Activated CD4-positive, alpha-beta T cell treated with anti-CD3 and anti-CD28 coated beads, Interleukin-2, amount 50 U/mL, for 4 hours (primary cell): ENCODE measurements around the gene KIF1B.
"Not testable (repeated sequence)": the region's sequence is repeated elsewhere in the genome, so short reads cannot be mapped to it uniquely, and the experiment has no call there.

ENCODE experiments used
- DNase-seq, 2 experiments: peaks; one replicate each; pipeline ENCODE4 v3.0.0-alpha.2; 2020

Gene KIF1B

GRCh38 chr1:10339815-10340214 is 129.4 kb downstream of the KIF1B start:
- no peak for DNase-seq

DNA sequence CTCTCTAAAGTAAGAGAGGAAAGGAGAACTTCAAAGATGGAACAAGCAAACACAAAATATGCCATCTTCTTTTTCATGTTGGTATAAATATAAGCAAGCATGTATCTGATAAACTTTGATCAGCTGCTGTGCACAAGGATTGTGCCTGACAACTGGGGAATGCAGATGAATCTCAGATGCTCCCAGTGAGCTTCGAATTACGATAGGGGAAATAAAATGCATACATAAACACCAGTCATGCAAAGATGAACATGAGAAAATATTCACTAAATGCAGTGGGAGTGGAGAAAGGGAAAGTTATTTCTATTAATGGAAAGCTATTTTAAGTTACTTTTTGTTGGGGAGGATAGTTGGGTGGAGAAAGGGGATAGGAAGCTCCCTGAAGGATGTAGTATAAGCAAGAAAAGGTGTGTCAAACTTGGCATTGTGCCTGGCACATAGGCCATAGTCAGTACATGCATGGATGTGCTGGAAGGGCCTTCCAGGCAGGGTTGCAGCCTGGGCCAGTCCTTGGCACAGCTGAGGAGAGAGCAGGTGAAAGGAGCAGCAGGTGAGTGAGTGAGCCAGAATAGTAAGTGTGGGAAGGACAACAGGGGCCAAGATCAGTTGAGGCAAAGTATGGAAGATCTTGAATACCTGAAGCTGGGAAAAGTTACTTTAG is 130.7 kb downstream of the KIF1B start:
- DNase-seq = no peak

DNA sequence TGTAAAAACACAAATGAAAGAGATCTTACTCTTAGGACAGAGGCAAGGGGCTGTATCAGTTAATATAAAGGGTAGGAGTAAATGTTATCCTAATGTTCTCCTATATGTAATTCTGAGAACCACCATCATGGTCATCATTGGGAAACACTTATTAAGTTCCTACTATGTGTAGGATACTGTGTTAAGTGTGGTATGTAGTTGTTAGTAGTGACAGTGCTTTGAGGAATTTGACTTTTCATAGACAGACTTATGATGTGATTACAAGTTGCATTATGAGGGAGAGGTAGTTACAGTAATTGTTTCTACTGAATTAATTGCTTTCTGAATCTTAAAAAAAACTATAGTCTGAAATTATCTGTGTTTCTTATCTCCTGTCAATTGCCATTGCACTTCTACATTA is 136.7 kb downstream of the KIF1B start:
- no peak for DNase-seq

- no peak for DNase-seq
These were observed 142.9 kb downstream of the KIF1B start for GRCh38 chr1:10353282-10353681.

- DNase-seq = no peak
These were observed 143.3 kb downstream of the KIF1B start for GRCh38 chr1:10353693-10354092.

DNA sequence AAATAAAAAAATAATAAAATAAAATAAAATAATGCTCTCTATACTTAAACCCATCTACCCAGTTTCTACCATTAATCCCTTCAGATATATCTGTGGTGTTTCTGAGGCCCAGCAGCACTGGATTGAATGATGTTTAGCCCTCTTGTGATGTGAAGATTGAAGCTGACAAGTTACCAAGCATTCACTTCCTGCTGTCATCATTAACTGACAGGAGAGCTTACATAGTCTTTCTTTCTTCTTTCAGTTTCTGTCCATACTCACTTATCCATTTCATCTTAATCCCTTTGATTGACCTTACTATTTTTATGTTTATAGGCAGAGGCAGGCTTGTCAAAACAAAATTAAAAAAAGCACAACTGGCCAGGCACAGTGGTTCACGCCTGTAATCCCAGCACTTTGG is 149.7 kb downstream of the KIF1B start:
- DNase-seq = no peak

- no peak for DNase-seq
These were observed 151.1 kb downstream of the KIF1B start for GRCh38 chr1:10361515-10361914.

GRCh38 chr1:10368194-10368593 is 157.8 kb downstream of the KIF1B start:
- no peak for DNase-seq

DNA sequence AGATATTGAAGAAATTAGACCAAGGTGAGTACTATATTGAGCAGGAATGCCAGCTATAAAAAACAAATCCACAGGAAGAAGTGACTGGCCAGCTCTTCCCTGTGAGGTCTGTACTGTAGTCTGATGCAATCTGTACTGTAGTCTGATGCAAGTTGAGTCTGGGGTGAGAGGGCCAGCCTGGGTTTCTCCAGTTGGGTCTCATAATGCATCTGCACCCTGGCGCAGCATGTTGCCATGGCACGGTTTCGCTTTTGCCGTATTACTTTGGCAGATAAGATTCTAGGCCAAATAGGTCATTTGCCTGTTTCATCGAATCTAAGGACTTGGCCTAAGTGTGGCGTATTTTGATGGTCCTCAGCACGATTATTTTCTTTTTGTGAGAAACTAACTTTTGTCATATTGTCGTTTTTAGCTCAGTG is 164.1 kb downstream of the KIF1B start:
- no peak for DNase-seq

- DNase-seq = not testable (repeated sequence)
These were observed 167.1 kb downstream of the KIF1B start for GRCh38 chr1:10377365-10378029.

- no peak for DNase-seq
These were observed 167.9 kb downstream of the KIF1B start for GRCh38 chr1:10378081-10378841.

DNA sequence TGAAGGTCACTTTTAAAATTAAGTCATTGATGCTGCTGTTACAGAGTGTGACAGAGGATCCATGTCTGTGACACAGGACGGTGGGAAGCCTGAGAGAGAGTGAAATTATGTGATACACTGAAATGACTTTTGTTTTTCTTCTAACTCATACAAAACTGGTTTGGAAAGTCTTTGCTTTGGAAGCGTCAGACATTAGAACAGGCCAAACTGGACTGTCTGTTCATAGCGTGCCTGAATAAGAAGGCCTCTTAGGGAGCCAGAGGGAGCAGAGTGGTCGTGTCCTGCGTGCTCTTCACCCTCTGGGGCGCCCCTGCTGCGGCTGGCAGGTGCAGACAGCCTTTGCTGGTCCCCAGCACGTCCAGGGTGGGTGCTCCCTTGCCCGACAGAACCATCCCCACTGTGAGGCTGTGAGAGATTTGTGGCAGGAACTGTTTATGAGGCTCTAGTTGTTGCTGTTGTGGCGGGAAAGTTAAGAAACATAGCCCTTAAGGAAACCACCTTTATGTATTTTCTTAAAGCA is 168.8 kb downstream of the KIF1B start:
- DNase-seq = no peak

DNA sequence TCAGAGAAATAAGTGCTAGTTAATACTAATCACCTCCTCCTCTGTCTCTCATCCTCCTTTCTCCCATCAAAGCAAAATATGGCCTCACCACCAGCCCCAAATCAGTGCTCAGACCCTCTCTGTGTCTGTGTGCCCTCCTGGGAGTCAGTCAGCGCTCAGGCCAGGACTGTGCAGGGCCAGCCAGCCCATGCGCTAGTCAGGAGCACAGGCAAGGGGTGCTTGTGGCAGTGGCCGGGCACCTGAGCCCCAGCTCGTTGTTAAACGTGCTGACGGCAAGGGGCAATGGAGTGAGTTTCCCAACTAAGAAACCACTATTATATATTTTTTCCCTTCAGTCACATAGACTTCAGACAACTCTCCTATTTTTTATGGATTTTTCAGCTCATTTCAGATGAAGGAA is 169.3 kb downstream of the KIF1B start:
- DNase-seq = no peak

DNA sequence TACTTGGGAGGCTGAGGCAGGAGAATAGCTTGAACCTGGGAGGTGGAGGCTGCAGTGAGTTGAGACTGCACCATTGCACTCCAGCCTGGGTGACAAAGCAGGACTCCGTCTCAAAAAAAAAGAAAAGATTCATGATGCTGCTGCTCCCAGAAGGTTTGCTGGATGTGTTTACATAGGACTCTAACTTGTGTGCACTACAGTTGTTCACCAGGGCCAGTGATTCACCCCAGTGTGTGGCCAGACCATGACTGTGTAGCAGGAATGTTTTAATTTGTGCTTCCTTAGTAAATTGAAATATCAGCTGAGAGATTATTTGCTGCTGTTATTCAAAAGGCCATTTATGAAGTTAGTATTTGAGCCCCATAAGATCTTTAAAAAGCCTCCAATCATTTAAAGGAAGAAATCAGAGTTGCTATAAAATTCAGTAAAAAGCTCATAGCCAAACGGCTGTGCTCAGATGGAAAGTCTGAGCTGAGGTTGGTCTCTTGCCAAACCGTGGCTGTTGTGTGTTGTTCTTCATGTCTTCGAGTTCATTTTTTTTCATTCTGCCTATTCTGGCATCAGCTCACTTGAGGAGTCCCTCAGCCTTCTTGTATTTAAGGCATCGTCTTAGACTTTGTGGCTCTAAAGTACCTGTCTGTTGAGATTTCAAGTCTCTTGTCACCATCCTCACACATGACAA is 170.4 kb downstream of the KIF1B start:
- no peak for DNase-seq

- no peak for DNase-seq
These were observed 173.3 kb downstream of the KIF1B start for GRCh38 chr1:10383630-10384029.

GRCh38 chr1:10384219-10384618 is 173.8 kb downstream of the KIF1B start:
- no peak for DNase-seq

DNA sequence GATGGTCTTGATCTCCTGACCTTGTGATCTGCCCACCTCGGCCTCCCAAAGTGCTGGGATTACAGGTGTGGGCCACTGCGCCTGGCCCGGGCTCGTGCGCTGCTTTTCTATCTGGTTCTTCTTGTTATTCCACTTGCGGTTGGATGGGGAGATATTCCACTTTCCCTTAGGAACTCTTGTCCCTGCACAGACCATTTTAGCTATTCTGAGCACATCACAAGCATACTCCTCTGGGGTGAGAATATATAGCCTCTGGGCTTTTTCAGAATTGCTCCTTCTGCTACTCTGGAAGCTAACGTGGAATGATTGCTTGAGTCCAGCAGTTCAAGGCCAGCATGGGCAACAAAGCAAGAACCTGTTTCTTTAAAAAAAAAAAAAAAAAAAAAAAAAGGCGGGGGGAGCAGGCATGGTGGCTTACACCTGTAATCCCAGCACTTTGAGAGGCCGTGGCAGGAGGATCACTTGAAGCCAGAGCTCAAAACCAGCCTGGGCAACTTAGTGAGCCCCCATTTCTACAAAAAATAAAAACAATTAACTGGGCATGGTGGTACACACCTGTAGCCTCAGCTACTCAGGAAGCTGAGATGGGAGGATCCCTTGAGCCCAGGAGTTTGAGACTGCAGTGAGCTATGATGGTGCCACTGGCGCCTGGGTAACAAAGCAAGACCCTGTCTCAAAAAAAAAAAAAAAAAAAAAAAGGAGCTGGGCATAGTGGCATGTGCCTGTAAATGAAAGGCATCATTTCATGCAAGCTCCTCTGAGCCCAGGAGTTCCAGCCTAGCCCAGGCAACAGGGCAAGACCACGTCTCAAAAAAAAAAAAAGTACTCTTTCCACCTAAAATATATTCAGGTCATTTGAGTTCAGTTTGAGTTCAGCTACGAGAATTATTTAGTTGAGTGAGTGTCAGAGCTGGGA is 176.6 kb downstream of the KIF1B start:
- DNase-seq = no peak

- no peak for DNase-seq
These were observed 177.5 kb downstream of the KIF1B start for GRCh38 chr1:10387677-10388386.

DNA sequence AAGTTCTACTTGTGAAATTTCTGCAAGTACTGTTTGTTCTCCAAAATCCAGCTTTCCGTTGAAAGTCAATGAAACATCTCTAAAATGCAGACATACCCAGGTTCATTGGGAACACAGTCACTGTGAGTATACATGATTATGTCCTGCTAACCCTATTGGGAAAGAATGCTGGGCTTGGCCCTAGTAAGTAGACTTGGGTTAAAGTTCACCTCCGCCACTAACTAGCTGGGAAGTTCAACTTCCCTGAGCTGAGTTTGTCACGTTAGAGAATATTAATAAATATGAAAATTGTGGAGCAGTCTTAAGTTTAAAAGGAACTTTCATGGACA is 178.0 kb downstream of the KIF1B start:
- no peak for DNase-seq

- no peak for DNase-seq
These were observed 179.1 kb downstream of the KIF1B start for GRCh38 chr1:10389271-10389973.

- DNase-seq = no peak
These were observed 186.5 kb downstream of the KIF1B start for GRCh38 chr1:10396870-10397269.
